ENCODE measurements around the gene PGA4.
"Not testable (repeated sequence)": the region's sequence is repeated elsewhere in the genome, so short reads cannot be mapped to it uniquely, and the experiment has no call there.

The PGA4 gene

GRCh38 chr11:61202950-61203746, 19.0 kb upstream of the PGA4 start, which contains the start of gene PGA3:
Gene PGA3 (plus strand): TSS chr11:61203515. CDS start chr11:61203565, 50 bp downstream.
- DNase-seq (ENCODE audit: low read depth, low spot score); H3K27ac ChIP-seq: not testable (repeated sequence)

GRCh38 chr11:61203873-61204272, 18.3 kb upstream of the PGA4 start:
- not testable (repeated sequence) for DNase-seq (ENCODE audit: low read depth, low spot score); H3K27ac ChIP-seq

DNA sequence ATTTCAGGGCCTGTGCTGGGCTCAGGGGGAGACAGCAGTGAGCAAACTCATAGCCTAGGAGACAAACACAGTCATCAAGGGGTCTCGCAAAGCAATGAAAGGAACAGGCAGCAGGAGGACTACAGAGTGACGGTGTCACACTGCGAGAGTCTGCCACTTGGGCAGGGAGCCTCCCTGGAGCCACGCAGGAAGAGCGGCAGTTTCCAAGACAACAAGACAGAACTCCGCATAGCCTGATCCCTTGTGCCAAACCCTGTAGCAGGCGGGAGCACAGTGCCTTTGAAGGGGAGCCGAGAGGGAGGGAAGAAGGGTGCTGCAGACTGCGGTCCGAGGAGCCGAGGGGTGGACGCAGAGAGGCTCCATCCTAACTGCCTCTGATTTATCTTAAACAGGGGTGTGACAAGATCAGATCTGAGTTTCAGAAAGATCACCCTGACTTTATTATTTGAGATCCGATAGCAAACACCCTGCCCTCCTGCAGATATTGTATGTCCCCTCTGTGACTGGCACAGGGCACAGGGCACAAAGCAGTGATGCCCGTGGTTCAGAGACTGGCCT, 17.6 kb upstream of the PGA4 start:
- not testable (repeated sequence) for DNase-seq (ENCODE audit: low read depth, low spot score); H3K27ac ChIP-seq

GRCh38 chr11:61207636-61208310, 14.4 kb upstream of the PGA4 start:
- H3K27ac ChIP-seq; DNase-seq (ENCODE audit: low read depth, low spot score): not testable (repeated sequence)

GRCh38 chr11:61210629-61211028, 11.5 kb upstream of the PGA4 start:
- not testable (repeated sequence) for DNase-seq (ENCODE audit: low read depth, low spot score); H3K27ac ChIP-seq

GRCh38 chr11:61211327-61211952, 10.7 kb upstream of the PGA4 start:
- not testable (repeated sequence) for DNase-seq (ENCODE audit: low read depth, low spot score); H3K27ac ChIP-seq

GRCh38 chr11:61212202-61212601, 9.9 kb upstream of the PGA4 start:
- DNase-seq (ENCODE audit: low read depth, low spot score); H3K27ac ChIP-seq: not testable (repeated sequence)

DNA sequence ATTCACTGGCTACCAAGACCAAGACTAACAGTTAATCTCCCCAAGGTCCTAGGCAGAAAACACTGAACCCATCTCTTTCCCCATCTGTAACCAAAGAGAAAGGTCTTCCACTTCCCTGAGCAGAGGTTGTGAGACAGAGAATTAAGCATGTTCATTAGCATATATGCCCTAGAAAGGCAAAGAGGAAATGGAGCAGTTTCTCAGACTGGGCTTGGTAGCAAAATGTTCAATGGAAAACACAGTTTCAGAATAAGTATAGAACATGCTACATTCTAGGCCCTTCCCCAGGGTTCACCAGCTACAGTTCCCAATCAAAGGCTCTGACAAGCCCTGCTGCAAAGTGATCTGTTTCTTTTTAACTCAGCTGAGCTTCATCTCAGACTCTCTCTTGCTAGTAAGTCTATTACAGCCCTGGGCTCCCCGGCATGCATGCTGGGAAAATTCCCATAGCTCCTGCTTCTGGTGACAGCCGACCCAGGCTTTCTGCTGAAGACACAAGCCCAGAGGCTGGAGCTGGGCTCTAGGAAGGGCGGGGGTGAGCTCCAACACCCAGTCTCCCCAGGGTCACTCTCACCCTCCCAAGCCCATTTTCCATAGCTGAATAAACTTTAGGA, 8.3 kb upstream of the PGA4 start:
- not testable (repeated sequence) for DNase-seq (ENCODE audit: low read depth, low spot score); H3K27ac ChIP-seq

- DNase-seq (ENCODE audit: low read depth, low spot score); H3K27ac ChIP-seq: not testable (repeated sequence)
Measured at GRCh38 chr11:61218306-61218705, 3.8 kb upstream of the PGA4 start.

- H3K27ac ChIP-seq; DNase-seq (ENCODE audit: low read depth, low spot score): not testable (repeated sequence)
Measured at GRCh38 chr11:61219016-61219415, 3.1 kb upstream of the PGA4 start.

GRCh38 chr11:61222692-61223091, 545 bp downstream of the PGA4 start:
- not testable (repeated sequence) for H3K27ac ChIP-seq; DNase-seq (ENCODE audit: low read depth, low spot score)

- H3K27ac ChIP-seq; DNase-seq (ENCODE audit: low read depth, low spot score): not testable (repeated sequence)
Measured at GRCh38 chr11:61226457-61227137, 4.5 kb downstream of the PGA4 start.

- not testable (repeated sequence) for DNase-seq (ENCODE audit: low read depth, low spot score); H3K27ac ChIP-seq
Measured at GRCh38 chr11:61229458-61229857, 7.3 kb downstream of the PGA4 start.

DNA sequence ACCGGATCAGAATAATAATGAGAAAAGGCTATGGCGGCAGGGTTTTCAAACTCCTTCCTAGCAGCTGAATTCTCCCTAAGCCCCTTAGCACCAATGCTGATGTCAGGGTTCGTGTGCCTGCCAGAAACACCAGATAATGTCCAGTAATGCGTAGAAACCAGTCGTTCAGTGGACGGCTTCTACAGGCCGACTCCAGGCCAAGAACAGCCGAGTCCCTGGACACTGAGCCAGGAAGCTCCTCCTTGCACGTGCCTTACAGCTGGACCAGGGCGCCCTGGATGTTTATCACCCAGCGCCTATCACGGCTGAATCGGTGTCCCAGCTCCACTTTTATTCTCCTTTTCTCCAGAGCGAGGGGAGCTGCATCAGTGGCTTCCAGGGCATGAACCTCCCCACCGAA, 8.9 kb downstream of the PGA4 start:
- DNase-seq (ENCODE audit: low read depth, low spot score); H3K27ac ChIP-seq: not testable (repeated sequence)

- H3K27ac ChIP-seq; DNase-seq (ENCODE audit: low read depth, low spot score): not testable (repeated sequence)
Measured at GRCh38 chr11:61231585-61231984, 9.4 kb downstream of the PGA4 start.

DNA sequence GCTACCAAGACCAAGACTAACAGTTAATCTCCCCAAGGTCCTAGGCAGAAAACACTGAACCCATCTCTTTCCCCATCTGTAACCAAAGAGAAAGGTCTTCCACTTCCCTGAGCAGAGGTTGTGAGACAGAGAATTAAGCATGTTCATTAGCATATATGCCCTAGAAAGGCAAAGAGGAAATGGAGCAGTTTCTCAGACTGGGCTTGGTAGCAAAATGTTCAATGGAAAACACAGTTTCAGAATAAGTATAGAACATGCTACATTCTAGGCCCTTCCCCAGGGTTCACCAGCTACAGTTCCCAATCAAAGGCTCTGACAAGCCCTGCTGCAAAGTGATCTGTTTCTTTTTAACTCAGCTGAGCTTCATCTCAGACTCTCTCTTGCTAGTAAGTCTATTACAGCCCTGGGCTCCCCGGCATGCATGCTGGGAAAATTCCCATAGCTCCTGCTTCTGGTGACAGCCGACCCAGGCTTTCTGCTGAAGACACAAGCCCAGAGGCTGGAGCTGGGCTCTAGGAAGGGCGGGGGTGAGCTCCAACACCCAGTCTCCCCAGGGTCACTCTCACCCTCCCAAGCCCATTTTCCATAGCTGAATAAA, 10.5 kb downstream of the PGA4 start:
- not testable (repeated sequence) for H3K27ac ChIP-seq; DNase-seq (ENCODE audit: low read depth, low spot score)

DNA sequence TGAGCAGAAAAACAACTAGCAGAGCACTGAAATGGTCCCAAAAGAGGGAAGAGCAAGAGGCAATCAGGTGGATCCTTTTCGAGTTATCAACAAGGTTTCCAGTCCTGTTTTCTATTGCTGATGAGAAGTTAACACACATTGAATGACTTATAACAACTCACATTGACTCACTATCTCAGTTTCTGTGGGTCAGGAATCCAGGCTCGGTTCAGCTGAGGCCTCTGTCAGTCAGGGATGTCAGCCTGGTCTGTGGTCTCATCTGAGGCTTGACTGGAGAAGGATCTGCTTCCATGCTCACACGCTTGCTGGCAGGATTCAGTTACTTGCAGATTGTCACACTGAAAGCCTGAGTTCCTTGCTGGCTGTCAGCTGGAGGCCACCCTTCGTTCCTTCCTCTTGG, 15.0 kb downstream of the PGA4 start:
- not testable (repeated sequence) for H3K27ac ChIP-seq; DNase-seq (ENCODE audit: low read depth, low spot score)

DNA sequence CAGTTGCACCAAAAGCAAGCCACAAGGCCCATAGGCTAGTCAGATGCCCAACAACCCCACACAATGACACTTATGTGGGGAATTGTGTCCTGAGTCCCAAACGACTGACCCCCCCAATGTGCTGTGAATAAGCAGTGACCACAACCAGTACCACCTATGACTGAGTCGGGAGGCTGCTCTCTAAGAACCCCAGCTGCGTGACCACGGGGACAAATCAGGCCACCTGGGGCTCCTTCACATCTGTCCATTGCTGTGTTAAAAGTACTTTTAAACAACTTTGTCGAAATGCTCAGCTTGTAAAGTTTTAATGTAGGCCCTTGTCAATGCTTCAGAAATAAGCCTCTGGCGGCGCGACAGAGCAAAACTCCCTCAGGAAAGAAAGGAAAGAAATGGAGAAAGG, 18.1 kb downstream of the PGA4 start:
- not testable (repeated sequence) for H3K27ac ChIP-seq; DNase-seq (ENCODE audit: low read depth, low spot score)

- H3K27ac ChIP-seq; DNase-seq (ENCODE audit: low read depth, low spot score): not testable (repeated sequence)
Measured at GRCh38 chr11:61240875-61241274, 18.7 kb downstream of the PGA4 start, which contains the start of gene PGA5. Gene PGA5 (plus strand): TSS chr11:61241175. CDS start chr11:61241227, 52 bp downstream.

Data from epithelial cell of prostate (primary cell).